ENCODE results near the gene FGD3.

DNA sequence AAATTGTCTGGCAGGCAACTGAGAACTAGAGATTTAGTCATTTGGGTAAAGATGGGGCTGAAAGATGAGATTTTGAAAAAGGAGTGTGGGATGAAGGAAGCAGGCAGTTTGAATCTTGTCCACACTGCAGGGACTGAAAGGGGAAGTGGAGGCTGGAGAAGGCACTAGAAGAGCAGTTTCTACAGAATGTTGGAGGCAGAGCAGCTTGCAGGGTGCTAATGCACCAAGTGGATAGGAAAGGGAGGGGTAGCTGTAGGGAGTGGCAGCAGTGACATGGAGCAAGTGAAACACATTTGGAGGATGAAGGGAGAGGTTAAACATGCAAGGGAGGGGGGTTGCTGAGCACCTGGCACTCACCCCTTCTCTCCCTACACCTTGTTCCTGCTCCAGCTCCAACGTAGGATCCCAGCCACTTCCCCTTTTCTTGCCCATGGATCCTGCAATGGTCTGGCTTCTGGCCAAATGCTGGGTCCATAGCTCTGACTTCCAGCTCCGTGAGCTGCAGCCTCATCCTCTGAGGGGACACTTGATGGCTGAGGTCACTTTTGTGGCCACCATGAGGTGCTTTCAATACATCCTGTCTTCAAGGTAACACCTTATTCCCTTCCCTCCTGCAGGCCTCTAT lies 30.0 kb upstream of the FGD3 start:
- TF ChIP-seq CTCF (conservative IDR thresholded peaks at IDR 0.05) (no peak), EZH2 (IDR thresholded peaks at IDR 0.05; ENCODE audit: low read depth) (no peak)
